HAP-1 (cell line): ENCODE measurements around the gene KREMEN2.
A peak's percentile ranks its signal among the peaks of the same experiment; 100 is the strongest.

Experiments used
- DNase-seq, 2 experiments: peaks; one replicate each; pipeline ENCODE4 v3.0.0-alpha.2; 2016 to 2020; ENCODE audit warnings: low spot score in 2 of 2
- H3K27me3 ChIP-seq: fragments of 250-450 bp; sonication (Bioruptor Pico); 2 replicates; pipeline ENCODE4 v1.5.1; 2020; ENCODE audit warnings: low read depth, mild to moderate bottlenecking, moderate library complexity
- H3K36me3 ChIP-seq: fragments of 250-450 bp; sonication (Bioruptor Pico); replicated peaks from 2 replicates; pipeline ENCODE4 v1.5.1; 2020; ENCODE audit warnings: mild to moderate bottlenecking
- H3K4me1 ChIP-seq: fragments of 250-450 bp; sonication (Bioruptor Pico); 2 replicates; pipeline ENCODE4 v1.5.1; 2020; ENCODE audit warnings: mild to moderate bottlenecking
- H3K4me3 ChIP-seq: fragments of 250-450 bp; sonication (Bioruptor Pico); 2 replicates; pipeline ENCODE4 v1.5.1; 2020; ENCODE audit warnings: mild to moderate bottlenecking, moderate library complexity
- H3K9me3 ChIP-seq: fragments of 250-450 bp; sonication (Bioruptor Pico); 2 replicates; pipeline ENCODE4 v1.5.1; 2020; ENCODE audit warnings: mild to moderate bottlenecking, moderate library complexity
- in situ Hi-C: fragments of 300-500 bp; cut with MboI; formaldehyde crosslinking; loops from 3 replicates; pipeline ENCODE4 v1.14.3; 2020; ENCODE audit warnings: low sequenced_read_pairs, inconsistent platforms, mixed read lengths

Gene KREMEN2

DNA sequence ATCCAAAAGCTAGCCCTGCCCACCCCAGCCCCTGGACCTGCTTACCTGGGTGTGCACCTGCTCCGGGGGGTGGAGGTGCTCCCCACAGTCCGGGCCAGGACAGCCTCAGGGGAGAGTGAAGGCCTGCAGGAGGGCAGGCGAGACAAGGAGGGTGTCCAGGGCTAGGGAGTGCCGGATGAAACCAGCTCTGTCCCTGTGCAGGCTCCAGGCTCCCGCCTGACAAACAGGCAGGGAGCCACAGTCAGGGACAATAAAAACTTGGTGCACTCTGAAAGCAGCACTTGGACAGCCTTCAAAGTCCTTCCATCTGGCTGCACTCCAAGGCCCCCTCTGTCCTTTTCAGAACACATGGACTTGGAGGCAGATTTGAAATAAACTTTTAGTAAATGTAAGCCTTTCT, 9.0 kb downstream of the KREMEN2 start:
- H3K4me3 ChIP-seq: no peak overlapping the region
- in situ Hi-C loops: loop anchor here (5.0 kb wide), 1 partner anchor 49 kb away; the partner anchor contains the start of genes HCFC1R1, THOC6 and TNFRSF12A

DNA sequence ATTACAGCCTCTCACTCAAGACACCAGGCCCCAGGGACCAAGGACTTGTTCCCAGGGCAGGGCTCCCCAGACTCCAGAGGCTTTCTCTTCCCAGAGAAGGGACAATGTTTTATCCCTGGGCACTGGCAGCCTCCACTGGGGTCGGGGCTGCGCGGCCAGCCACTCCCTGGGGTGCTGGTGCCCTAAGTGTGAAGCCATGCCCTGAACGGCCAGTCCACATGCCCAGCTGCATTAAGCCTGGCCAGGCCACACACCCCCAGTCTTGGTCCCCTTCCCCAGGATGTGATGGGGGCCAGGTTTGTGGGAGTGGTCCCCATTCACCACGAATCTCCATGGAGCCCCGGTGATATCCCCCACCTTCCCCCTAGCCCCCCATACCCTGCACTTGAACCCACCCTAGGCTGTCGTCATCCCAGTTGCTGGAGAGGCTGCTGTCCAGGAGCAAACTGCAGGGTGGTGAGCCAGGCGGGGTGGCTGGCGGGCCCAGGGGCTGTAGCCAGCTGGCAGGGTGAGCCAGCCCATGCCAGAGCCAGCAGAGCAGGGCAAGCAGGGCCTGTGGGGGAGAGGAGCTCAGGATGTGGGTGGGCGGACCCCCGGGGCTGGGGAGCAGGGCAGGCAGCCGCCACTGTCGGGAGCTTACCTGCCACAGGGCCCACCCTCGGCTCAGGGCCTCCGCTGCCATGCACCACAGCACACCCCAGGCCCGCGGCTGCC, 9.7 kb downstream of the KREMEN2 start:
- peaks cover 17% of the 10 kb centered on the region for H3K4me1 ChIP-seq
- no peaks in the 10 kb centered on the region for H3K27me3 ChIP-seq
- in situ Hi-C loops: loop anchor here (5.0 kb wide), 1 partner anchor 49 kb away; the partner anchor contains the start of genes HCFC1R1, THOC6 and TNFRSF12A
- H3K4me3 ChIP-seq: no peak overlapping the region
- H3K9me3 ChIP-seq: no peaks in the 10 kb centered on the region
- peaks cover 93% of the 10 kb centered on the region for H3K36me3 ChIP-seq
- peak in 1 of 2 experiments; percentile 31 for DNase-seq

More for the DNA sequence above, 9.0 kb downstream of the KREMEN2 start:
- Histone ChIP-seq H3K9me3 (no peaks in the 10 kb centered on the region), H3K36me3 (peaks cover 86% of the 10 kb centered on the region), H3K27me3 (no peaks in the 10 kb centered on the region), H3K4me1 (peaks cover 17% of the 10 kb centered on the region)
- DNase-seq: peak in 1 of 2 experiments; percentile 44

DNA sequence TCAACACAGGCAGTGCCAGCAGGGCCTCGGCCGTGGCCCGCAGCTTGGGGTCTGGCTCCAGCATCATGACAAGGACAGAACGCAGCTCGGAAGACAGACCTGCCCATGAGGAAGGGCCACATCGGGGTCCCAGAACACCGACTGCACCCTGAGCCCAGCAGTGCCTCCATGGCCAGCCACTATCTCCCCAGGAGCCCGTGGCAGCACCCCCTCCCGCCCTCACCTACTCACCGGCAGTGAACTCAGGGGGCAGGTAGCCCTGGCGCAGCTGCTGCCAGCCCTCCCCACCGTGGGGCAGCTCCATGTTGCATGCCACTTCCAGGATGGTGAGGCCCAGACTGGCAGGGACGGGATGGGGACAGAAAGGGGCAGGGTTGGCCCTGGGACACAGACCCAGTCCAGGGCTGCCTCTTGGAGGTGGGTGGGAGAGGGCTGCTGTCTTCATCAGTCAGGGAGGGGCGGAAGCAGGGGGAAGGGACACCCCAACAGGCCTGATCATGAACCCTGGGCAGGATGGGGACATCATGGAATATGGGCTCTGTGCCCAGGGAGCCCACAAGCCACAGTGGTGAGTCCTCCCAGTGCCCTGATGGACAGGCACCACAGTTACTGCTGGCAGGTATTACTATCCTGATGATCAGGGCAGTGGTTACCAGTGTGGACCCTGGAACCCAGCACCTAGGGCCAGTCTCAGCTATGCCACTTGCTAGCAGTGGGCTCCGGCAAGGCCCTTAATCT, 10.4 kb downstream of the KREMEN2 start:
- H3K36me3 ChIP-seq: peaks cover 97% of the 10 kb centered on the region
- no peaks in the 10 kb centered on the region for H3K27me3 ChIP-seq
- no peak for DNase-seq
- H3K4me3 ChIP-seq: no peak overlapping the region
- H3K4me1 ChIP-seq: peaks cover 22% of the 10 kb centered on the region
- no peaks in the 10 kb centered on the region for H3K9me3 ChIP-seq
- in situ Hi-C loops: loop anchor here (5.0 kb wide), 1 partner anchor 48 kb away; the partner anchor contains the start of genes HCFC1R1, THOC6 and TNFRSF12A

DNA sequence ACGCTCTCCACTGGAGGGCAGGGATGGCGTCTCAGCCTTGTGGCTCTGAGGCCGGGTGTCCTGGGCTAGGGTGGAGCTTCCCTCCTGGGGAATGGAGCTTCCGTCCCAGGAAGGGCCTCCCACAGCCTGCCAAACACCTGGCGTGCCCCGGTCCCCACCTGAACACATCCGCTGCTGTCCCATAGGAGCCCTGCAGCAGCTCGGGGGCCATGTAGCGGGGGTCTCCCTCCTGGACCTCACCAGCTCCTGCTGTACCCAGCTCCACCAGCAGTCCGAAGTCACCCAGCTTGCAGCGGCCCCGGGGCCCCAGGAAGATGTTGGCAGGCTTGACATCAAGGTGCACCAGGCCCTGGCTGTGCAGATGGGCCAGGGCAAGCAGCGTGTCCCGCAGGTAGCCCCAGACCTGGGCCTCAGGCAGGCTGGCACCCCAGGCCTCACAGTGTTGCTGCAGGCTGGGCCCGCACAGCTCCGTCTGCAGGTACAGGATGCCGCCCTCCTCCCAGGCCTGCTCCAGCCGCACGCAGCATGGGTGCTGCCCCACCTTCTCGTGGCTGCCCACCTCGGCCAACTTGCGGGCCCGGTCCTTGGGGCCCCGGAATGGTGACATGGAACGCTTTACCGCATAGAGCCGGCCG, 11.2 kb downstream of the KREMEN2 start:
- no peaks in the 10 kb centered on the region for H3K27me3 ChIP-seq
- DNase-seq: no peak
- in situ Hi-C loops: no loop called here
- no peaks in the 10 kb centered on the region for H3K9me3 ChIP-seq
- peaks cover 92% of the 10 kb centered on the region for H3K36me3 ChIP-seq
- H3K4me3 ChIP-seq: no peak overlapping the region
- H3K4me1 ChIP-seq: peaks cover 23% of the 10 kb centered on the region

DNA sequence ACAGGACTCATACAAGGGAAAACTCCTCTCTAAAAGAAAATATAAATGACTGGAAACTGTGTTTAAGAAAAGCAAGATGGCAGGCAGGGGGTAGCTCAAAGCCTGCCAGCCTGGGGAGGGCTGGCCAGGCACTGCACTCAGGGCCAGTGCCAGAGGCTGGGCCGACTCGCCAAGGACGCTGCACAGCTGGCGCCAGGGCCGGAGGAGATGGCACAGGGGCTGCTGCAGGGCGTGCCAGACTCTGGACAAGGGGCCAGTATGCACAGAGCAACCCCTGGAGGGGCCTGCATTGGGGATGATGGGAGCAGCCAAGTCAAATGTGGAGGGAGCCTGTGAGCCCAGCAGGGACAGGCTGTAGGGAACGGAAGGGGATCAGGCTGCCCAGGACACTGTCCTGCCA, 12.1 kb downstream of the KREMEN2 start:
- H3K4me3 ChIP-seq: no peak overlapping the region
- peaks cover 24% of the 10 kb centered on the region for H3K4me1 ChIP-seq
- no peaks in the 10 kb centered on the region for H3K27me3 ChIP-seq

DNA sequence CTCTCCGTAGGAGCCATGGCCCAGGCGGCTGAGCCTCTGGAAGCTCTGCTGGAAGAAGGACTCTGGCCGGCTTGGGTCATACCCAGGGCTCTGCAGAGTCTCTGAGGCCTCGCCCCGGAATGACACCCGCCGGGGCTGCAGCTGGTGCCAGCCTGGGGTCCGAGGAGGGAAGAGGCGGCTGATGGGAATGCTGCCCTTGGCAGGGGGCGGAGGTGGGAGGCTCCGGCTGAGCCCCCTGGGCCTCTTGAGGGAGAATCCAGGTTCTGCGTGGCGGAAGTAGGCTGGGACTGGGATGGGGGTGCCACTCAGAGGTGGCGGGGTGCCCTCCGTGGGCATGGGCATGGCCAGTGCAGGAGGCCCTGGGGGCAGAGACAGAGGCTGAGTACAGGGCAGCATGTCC, 12.6 kb downstream of the KREMEN2 start:
- peaks cover 28% of the 10 kb centered on the region for H3K4me1 ChIP-seq
- no peaks in the 10 kb centered on the region for H3K27me3 ChIP-seq
- no peak for DNase-seq
- no peaks in the 10 kb centered on the region for H3K9me3 ChIP-seq
- H3K4me3 ChIP-seq: no peak overlapping the region
- in situ Hi-C loops: no loop called here
- peaks cover 78% of the 10 kb centered on the region for H3K36me3 ChIP-seq

More for the DNA sequence above, 12.1 kb downstream of the KREMEN2 start:
- Histone ChIP-seq H3K9me3 (no peaks in the 10 kb centered on the region), H3K36me3 (peaks cover 82% of the 10 kb centered on the region)
- in situ Hi-C loops: no loop called here
- no peak for DNase-seq

DNA sequence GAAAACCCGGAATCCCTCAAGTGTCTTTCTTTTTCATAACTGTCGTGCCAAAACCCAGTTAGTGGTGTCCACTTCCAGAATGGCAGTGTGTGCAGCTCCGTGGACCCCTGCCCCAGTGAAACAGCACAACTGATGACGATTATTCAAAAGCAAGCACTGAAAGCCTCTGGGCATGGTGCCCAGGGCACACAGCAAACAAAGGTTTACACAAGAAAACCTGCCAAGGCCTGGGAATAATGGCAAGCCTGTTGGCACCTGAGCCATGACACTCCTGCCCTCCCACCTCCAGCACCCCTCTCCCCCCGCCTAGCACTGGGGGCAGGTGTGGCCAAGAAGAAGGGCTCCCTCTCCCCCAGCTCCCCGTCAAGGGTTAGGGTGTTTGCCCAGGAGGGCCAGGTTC, 13.4 kb downstream of the KREMEN2 start:
- in situ Hi-C loops: no loop called here
- H3K4me1 ChIP-seq: peaks cover 30% of the 10 kb centered on the region
- H3K9me3 ChIP-seq: no peaks in the 10 kb centered on the region
- H3K36me3 ChIP-seq: peaks cover 70% of the 10 kb centered on the region
- no peak overlapping the region for H3K4me3 ChIP-seq
- no peaks in the 10 kb centered on the region for H3K27me3 ChIP-seq
- no peak for DNase-seq

DNA sequence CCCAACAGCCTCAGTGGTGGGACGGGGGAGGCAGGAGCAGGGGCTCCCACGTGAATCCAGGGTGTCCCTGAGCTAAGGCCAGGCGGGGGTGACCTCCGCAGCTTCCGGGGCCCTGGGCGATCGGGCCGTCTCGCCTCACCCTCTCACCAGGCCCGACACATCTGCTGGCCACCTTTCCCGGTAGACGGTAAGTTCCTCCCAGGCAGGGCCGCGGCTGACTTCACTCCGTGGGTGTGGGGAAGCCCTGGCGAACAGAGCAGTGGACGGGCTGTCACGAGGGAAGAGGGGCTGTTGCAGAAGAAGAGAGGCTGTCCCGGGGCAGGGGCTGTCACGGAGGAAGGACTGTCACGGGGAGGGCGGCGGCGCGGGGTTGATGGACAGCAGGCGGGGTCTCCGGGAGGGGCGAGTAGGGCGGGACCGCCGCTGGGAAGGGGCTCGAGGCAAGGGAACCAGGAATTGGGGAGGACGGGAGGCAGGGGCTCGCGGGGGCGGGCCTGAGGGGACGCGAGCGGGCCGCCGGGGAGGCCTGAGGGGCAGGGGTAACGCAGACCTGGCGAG, 15.7 kb downstream of the KREMEN2 start:
- Histone ChIP-seq H3K9me3 (no peaks in the 10 kb centered on the region), H3K36me3 (peaks cover 47% of the 10 kb centered on the region), H3K27me3 (no peaks in the 10 kb centered on the region), H3K4me1 (peaks cover 37% of the 10 kb centered on the region), H3K4me3 (peak overlapping the region; percentile 78)
- in situ Hi-C loops: no loop called here
- DNase-seq: peak in 1 of 2 experiments; percentile 76

DNA sequence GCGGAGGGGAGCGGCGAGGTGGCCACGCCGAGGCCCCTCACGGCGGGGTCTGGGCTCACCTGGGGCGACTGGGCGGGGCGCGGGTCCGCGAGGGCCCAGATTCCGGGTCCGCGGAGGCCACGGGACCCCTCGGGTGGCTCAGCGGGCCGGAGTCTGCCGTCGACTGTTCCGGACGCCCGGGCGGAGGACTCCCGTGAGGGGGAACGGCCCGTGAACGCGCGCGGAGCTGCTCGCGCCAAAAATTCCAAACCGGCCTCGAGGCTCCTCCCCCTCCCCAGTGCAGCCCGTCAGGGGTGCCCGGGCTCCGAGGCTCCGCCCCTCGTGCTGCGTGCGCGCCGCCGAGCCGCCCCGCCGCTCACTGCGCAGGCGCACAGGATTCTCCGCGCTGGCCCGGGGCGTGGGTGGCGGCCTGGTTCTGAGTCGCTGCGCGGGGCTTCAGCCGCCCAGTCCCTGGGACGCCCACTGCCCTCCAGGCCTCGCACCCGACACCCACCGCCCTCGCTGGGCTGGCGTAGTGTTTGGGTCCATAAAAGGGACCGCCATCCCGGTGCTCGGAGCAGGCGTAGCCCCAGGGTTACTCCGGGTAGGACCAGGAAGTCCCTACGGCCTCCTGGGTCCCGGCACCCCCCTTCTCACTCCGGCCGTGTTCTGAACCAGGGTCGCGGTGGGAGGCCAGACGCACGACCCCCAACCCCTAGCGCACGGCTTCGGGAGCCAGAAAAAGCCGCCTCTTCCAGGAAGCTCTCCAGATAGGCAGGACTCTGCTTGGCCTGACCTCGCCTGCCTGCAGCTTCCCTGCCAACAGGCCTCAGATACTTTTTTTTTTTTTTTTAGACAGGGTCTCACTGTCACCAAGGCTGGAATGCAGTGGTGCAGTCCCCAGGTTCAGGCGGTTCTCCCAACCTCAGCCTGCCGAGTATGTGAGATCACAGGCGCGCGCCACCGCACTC, 16.4 kb downstream of the KREMEN2 start, which contains the start of gene PKMYT1:
Gene PKMYT1, minus strand, starts transcription at position 220 of the 950 bp plus-strand sequence. CDS start 789 bp downstream, outside the sequence.
- no peaks in the 10 kb centered on the region for H3K9me3 ChIP-seq
- DNase-seq: peak; percentile 84 to 95
- H3K27me3 ChIP-seq: no peaks in the 10 kb centered on the region
- H3K4me1 ChIP-seq: peaks cover 37% of the 10 kb centered on the region
- peaks cover 39% of the 10 kb centered on the region for H3K36me3 ChIP-seq
- in situ Hi-C loops: no loop called here
- peak within 1 kb of the TSS; percentile 78 for H3K4me3 ChIP-seq

DNA sequence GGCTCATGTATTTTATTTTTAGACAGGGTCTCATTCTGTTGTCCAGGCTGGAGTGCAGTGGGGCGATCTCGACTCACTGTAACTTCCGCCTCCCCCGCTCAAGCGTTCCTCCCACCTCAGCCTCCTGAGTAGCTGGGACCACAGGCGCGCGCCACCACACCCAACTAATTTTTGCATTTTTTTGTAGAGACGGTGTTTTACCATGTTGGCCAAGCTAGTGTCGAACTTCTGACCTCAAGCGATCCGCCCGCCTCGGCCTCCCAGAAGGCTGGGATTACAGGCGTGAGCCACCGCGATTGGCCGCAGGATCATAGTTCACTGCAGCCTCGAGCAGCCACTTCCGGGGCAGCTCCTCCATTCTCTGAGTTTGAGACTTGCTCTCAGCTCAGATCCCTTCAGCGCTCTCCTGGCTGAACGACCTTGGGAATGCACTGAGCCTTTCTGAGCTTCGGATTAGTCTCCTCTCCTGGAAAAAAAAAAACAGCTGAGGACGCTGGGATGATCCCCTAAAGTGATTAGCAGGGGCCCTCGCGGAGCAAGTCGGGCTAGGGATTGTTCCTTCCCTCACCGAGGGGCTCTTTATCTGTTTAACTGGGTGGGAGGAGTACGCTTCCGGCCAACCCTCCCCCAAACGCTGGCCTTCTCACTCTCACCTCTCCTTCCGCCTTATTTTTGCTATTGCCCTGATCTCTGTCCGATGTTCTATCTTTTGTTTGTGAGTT, 17.3 kb downstream of the KREMEN2 start:
- Histone ChIP-seq H3K9me3 (no peaks in the 10 kb centered on the region), H3K4me1 (peaks cover 37% of the 10 kb centered on the region), H3K4me3 (peak overlapping the region; percentile 78; the same call in 1 of the 2 replicates), H3K36me3 (peaks cover 31% of the 10 kb centered on the region), H3K27me3 (no peaks in the 10 kb centered on the region)
- DNase-seq: peak in 1 of 2 experiments; percentile 57
- in situ Hi-C loops: no loop called here

DNA sequence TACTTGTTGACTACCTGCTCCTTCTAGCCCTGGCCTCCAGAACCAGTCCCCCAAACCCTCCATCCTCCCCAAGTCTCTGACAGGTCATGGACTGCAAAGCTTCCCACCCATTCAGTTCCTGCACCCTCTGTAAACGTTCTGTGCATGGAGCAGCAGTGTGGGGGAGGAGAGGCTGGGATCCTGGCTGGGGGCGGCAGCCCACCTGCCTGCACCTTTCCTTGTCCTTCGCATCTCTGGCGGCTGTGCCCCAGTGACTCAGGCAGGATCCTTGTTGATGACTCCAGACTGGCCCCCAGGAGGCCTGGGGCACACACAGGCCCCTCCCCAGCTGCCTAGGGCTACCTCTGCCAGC, 17.8 kb downstream of the KREMEN2 start:
- no peak for DNase-seq
- H3K4me1 ChIP-seq: peaks cover 37% of the 10 kb centered on the region
- H3K36me3 ChIP-seq: peaks cover 26% of the 10 kb centered on the region
- in situ Hi-C loops: no loop called here
- no peaks in the 10 kb centered on the region for H3K27me3 ChIP-seq
- no peaks in the 10 kb centered on the region for H3K9me3 ChIP-seq
- H3K4me3 ChIP-seq: no peak overlapping the region

DNA sequence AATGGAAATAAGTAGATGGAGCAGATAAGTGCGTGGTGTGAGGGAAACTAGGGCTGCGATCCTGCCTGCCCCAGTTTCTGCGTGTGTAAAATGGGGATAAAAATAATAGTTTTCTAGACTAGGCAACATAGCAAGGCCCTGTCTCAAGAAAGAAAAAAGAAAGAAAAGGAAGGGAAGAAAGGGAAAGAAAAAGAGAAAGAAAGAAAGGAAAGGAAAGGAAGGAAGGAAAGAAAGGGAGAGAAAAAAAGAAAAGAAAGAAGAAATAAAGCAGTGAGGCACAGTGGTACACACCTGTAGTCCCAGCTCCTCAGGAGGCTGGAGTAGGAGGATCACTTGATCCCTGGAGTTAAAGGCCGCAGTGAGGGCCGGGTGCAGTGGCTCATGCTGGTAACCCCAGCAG, 18.3 kb downstream of the KREMEN2 start:
- Histone ChIP-seq H3K4me3 (no peak overlapping the region), H3K27me3 (no peaks in the 10 kb centered on the region), H3K36me3 (peaks cover 20% of the 10 kb centered on the region), H3K9me3 (no peaks in the 10 kb centered on the region), H3K4me1 (peaks cover 37% of the 10 kb centered on the region)
- DNase-seq: no peak
- in situ Hi-C loops: no loop called here
